Gastrocnemius medialis (tissue), 4 donors: Measurements from ENCODE around the gene UTS2.

ENCODE experiments used
- CTCF ChIP-seq, 5 experiments: fragments of 450-650 bp in 3 of 5; fragments of 200-600 bp in 2 of 5; sonication (generic) in 2 of 5; IDR thresholded peaks in 4 of 5; conservative IDR thresholded peaks in 1 of 5; 1 replicate in 4 of 5; 2 replicates in 1 of 5; pipeline ENCODE4 v1.5.1; 2016 to 2019; ENCODE audit warnings: antibody characterized with exemption in 5 of 5, mild to moderate bottlenecking in 3 of 5, moderate library complexity in 3 of 5
- POLR2A ChIP-seq, 2 donors: fragments of 450-650 bp; IDR thresholded peaks; one replicate each; pipeline ENCODE4 v1.6.1; 2017; ENCODE audit warnings: antibody characterized with exemption in 2 of 2, mild to moderate bottlenecking in 2 of 2, moderate library complexity in 2 of 2

GRCh38 chr1:7831458-7831857, 21.4 kb downstream of the UTS2 start:
- TF ChIP-seq CTCF (IDR thresholded peaks at IDR 0.05 in 4 of 5, conservative IDR thresholded peaks at IDR 0.05 in 1 of 5) (no peak), POLR2A (IDR thresholded peaks at IDR 0.05) (no peak)
